H9 (cell line): ENCODE measurements around the gene PRKACB. TPM values are rescaled to one million over a fixed set of nuclear protein-coding genes. Genes with fewer than 3 reads are reported as not detected.

Experiments used
- DNase-seq: peaks from one replicate; pipeline ENCODE4 v3.0.0-alpha.2; 2017
- H2AFZ ChIP-seq: one replicate; pipeline ENCODE4 v1.6.1; 2013; ENCODE audit warnings: mild to moderate bottlenecking, low read length, control low read depth, moderate library complexity
- H2AK5ac ChIP-seq: 2 replicates; pipeline ENCODE4 v1.6.1; 2013; ENCODE audit warnings: low read length, control low read depth, mixed read lengths; ENCODE audit not compliant: insufficient read length
- H2BK120ac ChIP-seq: one replicate; pipeline ENCODE4 v1.6.1; 2013; ENCODE audit warnings: low read depth, mild to moderate bottlenecking, low read length, control low read depth, inconsistent platforms; ENCODE audit not compliant: poor library complexity, severe bottlenecking
- H2BK12ac ChIP-seq: 2 replicates; pipeline ENCODE4 v1.6.1; 2013; ENCODE audit warnings: low read length, control low read depth, mixed read lengths, low read depth; ENCODE audit not compliant: insufficient read length
- H2BK15ac ChIP-seq: 2 replicates; pipeline ENCODE4 v1.6.1; 2013; ENCODE audit warnings: low read depth, low read length, control low read depth
- H2BK20ac ChIP-seq: one replicate; pipeline ENCODE4 v1.6.1; 2013; ENCODE audit warnings: low read depth, mild to moderate bottlenecking, low read length, control low read depth, inconsistent platforms; ENCODE audit not compliant: poor library complexity, severe bottlenecking
- H2BK5ac ChIP-seq: 2 replicates; pipeline ENCODE4 v1.6.1; 2013; ENCODE audit warnings: low read length, control low read depth, mixed read lengths; ENCODE audit not compliant: insufficient read length
- H3K14ac ChIP-seq: 2 replicates; pipeline ENCODE4 v1.6.1; 2013; ENCODE audit warnings: low read length, control low read depth; ENCODE audit not compliant: insufficient read depth
- H3K18ac ChIP-seq: 2 replicates; pipeline ENCODE4 v1.6.1; 2013; ENCODE audit warnings: low read depth, mild to moderate bottlenecking, mixed read lengths, low read length, control low read depth; ENCODE audit not compliant: insufficient read length
- H3K23ac ChIP-seq: 2 replicates; pipeline ENCODE4 v1.6.1; 2013; ENCODE audit warnings: low read length, control low read depth, mixed read lengths, low read depth; ENCODE audit not compliant: insufficient read length
- H3K23me2 ChIP-seq: 2 replicates; pipeline ENCODE4 v1.6.1; 2013; ENCODE audit warnings: low read depth, mild to moderate bottlenecking, mixed read lengths, low read length, control low read depth; ENCODE audit not compliant: insufficient read length, poor library complexity, severe bottlenecking
- H3K27ac ChIP-seq: 2 replicates; pipeline ENCODE4 v1.5.1; 2013; ENCODE audit warnings: low read length, control low read depth, mixed read lengths, low read depth; ENCODE audit not compliant: insufficient read length
- H3K27me3 ChIP-seq: 2 replicates; pipeline ENCODE4 v1.6.1; 2013; ENCODE audit warnings: low read length, control low read depth, inconsistent platforms; ENCODE audit not compliant: insufficient read depth
- H3K4ac ChIP-seq: 2 replicates; pipeline ENCODE4 v1.6.1; 2013; ENCODE audit warnings: low read depth, mild to moderate bottlenecking, control low read depth, inconsistent platforms, low read length, moderate library complexity
- H3K4me1 ChIP-seq: 2 replicates; pipeline ENCODE4 v1.6.1; 2013; ENCODE audit warnings: low read length, control low read depth, inconsistent platforms; ENCODE audit not compliant: insufficient read depth
- H3K4me2 ChIP-seq: 2 replicates; pipeline ENCODE4 v1.6.1; 2013; ENCODE audit warnings: low read length, control low read depth, mixed read lengths; ENCODE audit not compliant: insufficient read length, insufficient read depth
- H3K56ac ChIP-seq: 2 replicates; pipeline ENCODE4 v1.6.1; 2013; ENCODE audit warnings: low read depth, mild to moderate bottlenecking, mixed read lengths, low read length, control low read depth; ENCODE audit not compliant: insufficient read length
- H3K79me1 ChIP-seq: 2 replicates; pipeline ENCODE4 v1.6.1; 2013; ENCODE audit warnings: low read depth, mild to moderate bottlenecking, moderate library complexity, low read length, control low read depth, inconsistent platforms; ENCODE audit not compliant: insufficient read depth, poor library complexity, severe bottlenecking
- H3K79me2 ChIP-seq: 2 replicates; pipeline ENCODE4 v1.6.1; 2013; ENCODE audit warnings: low read length, control low read depth, inconsistent platforms; ENCODE audit not compliant: insufficient read depth
- H3K9ac ChIP-seq: 2 replicates; pipeline ENCODE4 v1.6.1; 2013; ENCODE audit warnings: low read length, control low read depth, mixed read lengths; ENCODE audit not compliant: insufficient read length; ENCODE audit errors: extremely low read depth
- H3K9me3 ChIP-seq: one replicate; pipeline ENCODE4 v1.6.1; 2013; ENCODE audit warnings: low read depth, low read length, inconsistent platforms; ENCODE audit not compliant: control insufficient read depth
- H3T11ph ChIP-seq: one replicate; pipeline ENCODE4 v1.6.1; 2013; ENCODE audit warnings: mild to moderate bottlenecking, low read length, control low read depth, inconsistent platforms
- H4K20me1 ChIP-seq: one replicate; pipeline ENCODE4 v1.6.1; 2013; ENCODE audit not compliant: control insufficient read depth, insufficient read length, insufficient read depth
- H4K5ac ChIP-seq: 2 replicates; pipeline ENCODE4 v1.6.1; 2013; ENCODE audit warnings: low read depth, mild to moderate bottlenecking, mixed read lengths, low read length, control low read depth; ENCODE audit not compliant: insufficient read length
- H4K8ac ChIP-seq: replicated peaks from 2 replicates; pipeline ENCODE4 v1.6.1; 2013; ENCODE audit warnings: low read length, control low read depth, mixed read lengths, low read depth; ENCODE audit not compliant: insufficient read length
- H4K91ac ChIP-seq: 2 replicates; pipeline ENCODE4 v1.6.1; 2013; ENCODE audit warnings: low read depth, mild to moderate bottlenecking, moderate library complexity, mixed read lengths, low read length, control low read depth; ENCODE audit not compliant: insufficient read length
- H3K27ac Mint-ChIP-seq, 3 experiments: 2 replicates in 2 of 3; 3 replicates in 1 of 3; pipeline ENCODE4 v1.8.0; 2020 to 2021; ENCODE audit warnings: mixed read lengths in 3 of 3, mild to moderate bottlenecking in 1 of 3, moderate library complexity in 1 of 3
- H3K27me3 Mint-ChIP-seq: 2 replicates; pipeline ENCODE4 v1.8.0; 2021; ENCODE audit warnings: low read depth, mild to moderate bottlenecking, moderate library complexity, mixed read lengths
- H3K36me3 Mint-ChIP-seq, 3 experiments: 2 replicates in 2 of 3; 3 replicates in 1 of 3; pipeline ENCODE4 v1.8.0; 2020 to 2021; ENCODE audit warnings: low read depth in 3 of 3, mixed read lengths in 3 of 3; ENCODE audit not compliant: insufficient read depth in 1 of 3
- H3K4me1 Mint-ChIP-seq, 2 experiments: 2 replicates each; pipeline ENCODE4 v1.8.0; 2020; ENCODE audit warnings: mixed read lengths in 2 of 2
- H3K4me3 Mint-ChIP-seq, 2 experiments: 2 replicates in 1 of 2; 3 replicates in 1 of 2; pipeline ENCODE4 v1.8.0; 2020 to 2021; ENCODE audit warnings: mild to moderate bottlenecking in 2 of 2, mixed read lengths in 2 of 2, moderate library complexity in 1 of 2
- H3K9me3 Mint-ChIP-seq, 2 experiments: 2 replicates in 1 of 2; 3 replicates in 1 of 2; pipeline ENCODE4 v1.8.0; 2020; ENCODE audit warnings: mild to moderate bottlenecking in 2 of 2, mixed read lengths in 2 of 2, moderate library complexity in 1 of 2
- CTCF ChIP-seq: fragments of 200-600 bp; sonication (generic); conservative IDR thresholded peaks from 3 replicates; pipeline ENCODE4 v1.8.0; 2021; ENCODE audit warnings: antibody characterized with exemption, mild to moderate bottlenecking
- WGBS: extraction: QIAGEN DNeasy Blood & Tissue Kit; methylation state at CpG from one replicate; pipeline ENCODE4 v1.1.7; 2013; ENCODE audit warnings: missing lambda C conversion rate, low lambda C conversion rate, mixed read lengths; ENCODE audit not compliant: insufficient read length; ENCODE audit errors: extremely low coverage; 5-methylcytosine and 5-hydroxymethylcytosine counted together
- total RNA-seq: library from RNA; stranded (reverse); gene quantifications from 2 replicates; pipeline ENCODE4 v1.2.1, GENCODE V29; 2021

The PRKACB gene
- total RNA-seq, 1 experiment from 2014 or later = 20.7 TPM

GRCh38 chr1:84253036-84253435 lies 109.0 kb downstream of the PRKACB start:
- no peak overlapping the region for H2BK120ac ChIP-seq
- no peaks in the 10 kb centered on the region for H3K79me2 ChIP-seq
- H4K91ac ChIP-seq = no peak overlapping the region
- no peak overlapping the region for H2BK5ac ChIP-seq
- no peak for DNase-seq
- H4K20me1 ChIP-seq = no peaks in the 10 kb centered on the region
- H3K27ac ChIP-seq = no peak overlapping the region
- no peaks in the 10 kb centered on the region; the same call in 1 of the 2 replicates for H3K27me3 Mint-ChIP-seq
- H4K8ac ChIP-seq = no peak overlapping the region
- peaks cover 10 to 12% of the 10 kb centered on the region in 2 experiments for H3K9me3 Mint-ChIP-seq
- H2BK20ac ChIP-seq = no peak overlapping the region
- no peak overlapping the region for H3K23ac ChIP-seq
- no CpG with 5 or more reads among the region's 2 CpGs for WGBS
- H3K4me1 Mint-ChIP-seq = peaks cover 15 to 18% of the 10 kb centered on the region in 2 experiments
- TF ChIP-seq CTCF = no peak
- H3K9me3 ChIP-seq = no peaks in the 10 kb centered on the region
- H3K79me1 ChIP-seq = no peaks in the 10 kb centered on the region
- H3K4me1 ChIP-seq = peaks cover 3% of the 10 kb centered on the region
- no peak overlapping the region for H3K18ac ChIP-seq
- H3K4me3 Mint-ChIP-seq = no peak overlapping the region
- no peak overlapping the region for H2AK5ac ChIP-seq
- no peak overlapping the region for H3T11ph ChIP-seq
- no peak overlapping the region for H3K27ac Mint-ChIP-seq
- H3K4ac ChIP-seq = no peak overlapping the region
- no peak overlapping the region for H3K9ac ChIP-seq
- no peak overlapping the region for H2BK12ac ChIP-seq
- no peak overlapping the region for H2BK15ac ChIP-seq
- H3K14ac ChIP-seq = no peak overlapping the region
- no peaks in the 10 kb centered on the region for H3K23me2 ChIP-seq
- H4K5ac ChIP-seq = no peak overlapping the region
- peaks cover 0 to 14% (median 2%) of the 10 kb centered on the region in 3 experiments; a peak in 2 of 7 replicates for H3K36me3 Mint-ChIP-seq
- no peak overlapping the region for H3K4me2 ChIP-seq
- no peaks in the 10 kb centered on the region for H3K27me3 ChIP-seq
- no peak overlapping the region for H2AFZ ChIP-seq
- H3K56ac ChIP-seq = no peak overlapping the region
